Measurements from ENCODE around the gene SAPCD1. TPM values are rescaled to one million over a fixed set of nuclear protein-coding genes. Genes with fewer than 3 reads are reported as not detected.
A peak's percentile ranks its signal among the peaks of the same experiment; 100 is the strongest.

SAPCD1 gene
- polyA plus RNA-seq, 3 donors: 10.4 TPM; not detected in 2

GRCh38 chr6:31717499-31718222, 44.8 kb upstream of the SAPCD1 start:
- Histone ChIP-seq H3K9ac (ENCODE audit: insufficient read depth, low read length, poor library complexity, severe bottlenecking) (no peak overlapping the region), H3K27ac (ENCODE audit: low read depth in 1 of 2, low read length in 2 of 2) (no peak overlapping the region), H3K4me1 (ENCODE audit: control insufficient read depth in 1 of 2, insufficient read depth in 2 of 2, low read length in 2 of 2) (no peaks in the 10 kb centered on the region), H2AFZ (ENCODE audit: insufficient read depth, low read depth, low read length, poor library complexity, severe bottlenecking) (no peak overlapping the region), H4K20me1 (ENCODE audit: insufficient read depth, low read length) (no peaks in the 10 kb centered on the region), H3K79me2 (ENCODE audit: insufficient read depth, low read length) (no peaks in the 10 kb centered on the region), H3K9me3 (replicated peaks in 1 of 2; ENCODE audit: control insufficient read depth in 1 of 2, insufficient read depth in 1 of 2, low read length in 2 of 2) (no peaks in the 10 kb centered on the region), H3K27me3 (ENCODE audit: control insufficient read depth in 2 of 2, insufficient read depth in 2 of 2, low read length in 2 of 2) (no peaks in the 10 kb centered on the region), H3K4me2 (replicated peaks; ENCODE audit: extremely low read depth, low read length, poor library complexity, severe bottlenecking) (no peak overlapping the region), H3K4me3 (replicated peaks in 1 of 3; ENCODE audit: low read depth in 2 of 3, low read length in 3 of 3) (no peak overlapping the region), H3K36me3 (replicated peaks in 1 of 2; ENCODE audit: control insufficient read depth in 1 of 2, insufficient read depth in 2 of 2, low read length in 2 of 2) (no peaks in the 10 kb centered on the region)
- Mint-ChIP-seq H3K27ac (peak overlapping the region in 1 of 7 donors; percentile 65), H3K4me3 (no peak overlapping the region), H3K27me3 (ENCODE audit: low read depth in 3 of 3) (peaks cover 5 to 7% (median 5%) of the 10 kb centered on the region in 3 donors), H3K36me3 (peaks cover 0 to 1% of the 10 kb centered on the region in 2 donors), H3K9me3 (peaks cover 0 to 1% (median 0%) of the 10 kb centered on the region in 7 donors), H3K4me1 (peaks cover under 1% of the 10 kb centered on the region)
- WGBS (ENCODE audit: insufficient coverage): 94% methylated on average over 6 of the region's 10 CpGs
- no peak for DNase-seq
- TF ChIP-seq CTCF (IDR thresholded peaks at IDR 0.05): no peak
- intact Hi-C loops (cut with micrococcal nuclease): no loop called here

- Mint-ChIP-seq H3K27me3 (ENCODE audit: low read depth in 3 of 3) (peaks cover 5 to 10% (median 6%) of the 10 kb centered on the region in 3 donors), H3K36me3 (peaks cover 0 to 1% of the 10 kb centered on the region in 2 donors), H3K27ac (no peak overlapping the region), H3K4me3 (no peak overlapping the region), H3K9me3 (no peaks in the 10 kb centered on the region), H3K4me1 (peaks cover 2% of the 10 kb centered on the region)
- no peaks in the 10 kb centered on the region for H3K79me2 ChIP-seq (ENCODE audit: insufficient read depth, low read length)
- no peak overlapping the region for H3K4me2 ChIP-seq (replicated peaks; ENCODE audit: extremely low read depth, low read length, poor library complexity, severe bottlenecking)
- no peak overlapping the region for H3K27ac ChIP-seq (ENCODE audit: low read depth in 1 of 2, low read length in 2 of 2)
- H3K27me3 ChIP-seq (ENCODE audit: control insufficient read depth in 2 of 2, insufficient read depth in 2 of 2, low read length in 2 of 2): no peaks in the 10 kb centered on the region
- DNase-seq: no peak
- no peak overlapping the region for H2AFZ ChIP-seq (ENCODE audit: insufficient read depth, low read depth, low read length, poor library complexity, severe bottlenecking)
- TF ChIP-seq CTCF (IDR thresholded peaks at IDR 0.05): no peak
- H3K9ac ChIP-seq (ENCODE audit: insufficient read depth, low read length, poor library complexity, severe bottlenecking): no peak overlapping the region
- H3K4me3 ChIP-seq (replicated peaks in 1 of 3; ENCODE audit: low read depth in 2 of 3, low read length in 3 of 3): no peak overlapping the region
- intact Hi-C loops (cut with micrococcal nuclease): no loop called here
- no peaks in the 10 kb centered on the region for H3K36me3 ChIP-seq (replicated peaks in 1 of 2; ENCODE audit: control insufficient read depth in 1 of 2, insufficient read depth in 2 of 2, low read length in 2 of 2)
- no peaks in the 10 kb centered on the region for H4K20me1 ChIP-seq (ENCODE audit: insufficient read depth, low read length)
- no peaks in the 10 kb centered on the region for H3K4me1 ChIP-seq (ENCODE audit: control insufficient read depth in 1 of 2, insufficient read depth in 2 of 2, low read length in 2 of 2)
- H3K9me3 ChIP-seq (replicated peaks in 1 of 2; ENCODE audit: control insufficient read depth in 1 of 2, insufficient read depth in 1 of 2, low read length in 2 of 2): no peaks in the 10 kb centered on the region
- no CpG with 5 or more reads among the region's 1 CpG for WGBS (ENCODE audit: insufficient coverage)
Measured at GRCh38 chr6:31718265-31718664, 44.2 kb upstream of the SAPCD1 start.

Data from CD14-positive monocyte (primary cell).